WERI-Rb-1 (cell line): Measurements from ENCODE around the gene NGRN.
A peak's percentile ranks its signal among the peaks of the same experiment; 100 is the strongest.

ENCODE experiments used
- DNase-seq: peaks from one replicate; pipeline ENCODE4 v3.0.0-alpha.2; 2020
- H3K27ac ChIP-seq: fragments of 250-450 bp; sonication (Bioruptor Pico); 2 replicates; pipeline ENCODE4 v1.5.1; 2020; ENCODE audit warnings: mild to moderate bottlenecking, moderate library complexity
- H3K27me3 ChIP-seq: fragments of 250-450 bp; sonication (Bioruptor Pico); 2 replicates; pipeline ENCODE4 v1.5.1; 2021; ENCODE audit warnings: mild to moderate bottlenecking, low read depth, moderate library complexity; ENCODE audit not compliant: insufficient read depth, severe bottlenecking
- H3K36me3 ChIP-seq: fragments of 250-450 bp; sonication (Bioruptor Pico); 2 replicates; pipeline ENCODE4 v1.5.1; 2020; ENCODE audit warnings: mild to moderate bottlenecking, moderate library complexity
- H3K4me3 ChIP-seq: 2 replicates; pipeline ENCODE4 v1.5.1; 2011; ENCODE audit warnings: low read depth, mild to moderate bottlenecking, control low read depth, low read length
- H3K9me3 ChIP-seq: fragments of 250-450 bp; sonication (Bioruptor Pico); 2 replicates; pipeline ENCODE4 v1.5.1; 2021; ENCODE audit warnings: mild to moderate bottlenecking, moderate library complexity; ENCODE audit not compliant: severe bottlenecking
- CTCF ChIP-seq: IDR thresholded peaks from 2 replicates; pipeline ENCODE4 v1.5.1; 2011; ENCODE audit warnings: low read depth, mild to moderate bottlenecking, control low read depth, inconsistent platforms, low read length

NGRN gene

GRCh38 chr15:90241343-90242192 lies 23.9 kb upstream of the NGRN start:
- H3K4me3 ChIP-seq = no peak overlapping the region
- peaks cover 14% of the 10 kb centered on the region for H3K36me3 ChIP-seq
- peak overlapping the region; percentile 59 for H3K27ac ChIP-seq
- peak; percentile 36; the same call in 1 of the 2 replicates for TF ChIP-seq CTCF
- no peaks in the 10 kb centered on the region for H3K27me3 ChIP-seq
- peak; percentile 82 for DNase-seq
- no peaks in the 10 kb centered on the region for H3K9me3 ChIP-seq

DNA sequence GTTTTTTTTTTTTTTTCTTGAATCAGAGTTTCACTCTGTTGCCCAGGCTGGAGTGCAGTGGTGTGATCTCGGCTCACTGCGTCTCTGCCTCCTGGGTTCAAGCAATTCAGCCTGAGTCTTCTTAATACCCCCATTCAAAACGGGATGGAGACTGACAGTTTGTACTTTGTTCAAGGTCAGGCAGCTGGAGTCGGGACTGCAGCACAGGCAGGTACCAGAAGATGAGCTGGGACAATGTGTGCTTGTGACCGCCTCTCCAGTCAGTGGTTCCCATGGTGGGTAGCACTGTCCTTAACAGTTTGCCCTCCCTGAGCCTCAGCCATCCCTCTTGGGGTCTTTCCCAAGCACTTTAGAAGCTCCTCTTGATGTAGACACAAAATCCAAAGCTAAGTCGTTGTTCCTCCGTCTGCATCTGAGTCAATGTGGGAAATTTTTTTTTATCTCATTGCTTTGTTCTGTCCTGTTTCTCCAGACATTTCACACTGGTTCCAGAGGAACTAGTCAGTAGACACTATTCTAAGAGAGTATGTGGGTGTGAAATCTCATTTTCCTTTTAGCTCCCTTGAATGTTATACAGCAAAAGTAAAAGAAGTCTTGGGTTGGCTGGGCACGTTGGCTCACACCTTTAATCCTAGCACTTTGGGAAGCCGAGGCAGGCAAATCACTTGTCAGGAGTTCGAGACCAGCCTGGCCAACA lies 21.4 kb upstream of the NGRN start:
- no peak overlapping the region for H3K4me3 ChIP-seq
- no peaks in the 10 kb centered on the region for H3K27me3 ChIP-seq
- no peak for TF ChIP-seq CTCF
- H3K27ac ChIP-seq = no peak overlapping the region
- no peak for DNase-seq
- H3K9me3 ChIP-seq = no peaks in the 10 kb centered on the region
- no peaks in the 10 kb centered on the region for H3K36me3 ChIP-seq

GRCh38 chr15:90248789-90249202 lies 16.7 kb upstream of the NGRN start:
- TF ChIP-seq CTCF = no peak
- no peak for DNase-seq
- no peak overlapping the region for H3K4me3 ChIP-seq
- no peaks in the 10 kb centered on the region for H3K9me3 ChIP-seq
- no peaks in the 10 kb centered on the region for H3K36me3 ChIP-seq
- no peaks in the 10 kb centered on the region for H3K27me3 ChIP-seq
- no peak overlapping the region for H3K27ac ChIP-seq

DNA sequence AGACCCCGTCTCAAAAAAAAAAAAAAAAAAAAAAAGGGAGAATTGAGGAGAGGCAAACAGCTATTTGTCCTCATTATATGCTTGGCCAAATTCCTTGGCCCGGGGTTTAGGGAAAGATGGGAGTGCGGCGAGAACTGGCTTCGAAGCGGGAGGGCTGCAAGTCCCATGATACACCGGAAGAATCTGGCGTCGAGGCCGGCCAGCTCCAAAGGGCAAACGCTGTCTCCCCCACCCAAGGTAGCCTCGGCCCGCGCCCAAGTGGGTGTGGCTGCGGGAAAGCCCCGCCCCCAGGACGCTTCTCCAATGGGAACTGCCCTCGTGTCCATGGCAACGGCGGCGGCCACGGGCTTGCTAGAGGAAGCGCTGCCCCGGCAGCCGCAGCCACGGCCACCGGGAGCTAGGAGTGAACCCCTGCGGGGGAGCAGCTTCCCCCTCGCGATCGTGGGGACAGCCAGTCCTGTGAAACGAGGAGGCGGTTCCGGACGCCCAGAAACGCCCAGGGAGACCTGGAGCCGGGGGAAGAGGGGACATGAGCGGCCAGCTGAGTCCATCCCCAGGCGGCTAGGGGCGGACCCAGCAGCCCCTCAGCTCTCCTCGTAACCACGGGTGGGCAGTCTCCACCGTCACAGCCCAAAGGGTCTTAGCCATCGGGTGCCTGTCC lies 16.1 kb upstream of the NGRN start, which contains the start of gene TTLL13:
Gene TTLL13 (plus strand): TSS at position 354 of the 661 bp plus-strand sequence. CDS start 1,075 bp downstream, outside the sequence.
- Histone ChIP-seq H3K4me3 (peak within 1 kb of the TSS; percentile 76), H3K27ac (no peak within 1 kb of the TSS), H3K27me3 (no peaks in the 10 kb centered on the region), H3K9me3 (no peaks in the 10 kb centered on the region), H3K36me3 (no peaks in the 10 kb centered on the region)
- TF ChIP-seq CTCF = no peak
- DNase-seq = peak; percentile 98

GRCh38 chr15:90257776-90258175 lies 7.7 kb upstream of the NGRN start:
- TF ChIP-seq CTCF = no peak
- no peak for DNase-seq

More at GRCh38 chr15:90257776-90258175, 7.7 kb upstream of the NGRN start:
- Histone ChIP-seq H3K27ac (no peak overlapping the region), H3K36me3 (no peaks in the 10 kb centered on the region), H3K4me3 (no peak overlapping the region), H3K9me3 (no peaks in the 10 kb centered on the region), H3K27me3 (no peaks in the 10 kb centered on the region)
